ENCODE results near the gene TRPT1. TPM values are rescaled to one million over a fixed set of nuclear protein-coding genes. Genes with fewer than 3 reads are reported as not detected.
A peak's percentile ranks its signal among the peaks of the same experiment; 100 is the strongest.

The TRPT1 gene
- total RNA-seq, 1 experiment from 2014 or later: 65.0 TPM

DNA sequence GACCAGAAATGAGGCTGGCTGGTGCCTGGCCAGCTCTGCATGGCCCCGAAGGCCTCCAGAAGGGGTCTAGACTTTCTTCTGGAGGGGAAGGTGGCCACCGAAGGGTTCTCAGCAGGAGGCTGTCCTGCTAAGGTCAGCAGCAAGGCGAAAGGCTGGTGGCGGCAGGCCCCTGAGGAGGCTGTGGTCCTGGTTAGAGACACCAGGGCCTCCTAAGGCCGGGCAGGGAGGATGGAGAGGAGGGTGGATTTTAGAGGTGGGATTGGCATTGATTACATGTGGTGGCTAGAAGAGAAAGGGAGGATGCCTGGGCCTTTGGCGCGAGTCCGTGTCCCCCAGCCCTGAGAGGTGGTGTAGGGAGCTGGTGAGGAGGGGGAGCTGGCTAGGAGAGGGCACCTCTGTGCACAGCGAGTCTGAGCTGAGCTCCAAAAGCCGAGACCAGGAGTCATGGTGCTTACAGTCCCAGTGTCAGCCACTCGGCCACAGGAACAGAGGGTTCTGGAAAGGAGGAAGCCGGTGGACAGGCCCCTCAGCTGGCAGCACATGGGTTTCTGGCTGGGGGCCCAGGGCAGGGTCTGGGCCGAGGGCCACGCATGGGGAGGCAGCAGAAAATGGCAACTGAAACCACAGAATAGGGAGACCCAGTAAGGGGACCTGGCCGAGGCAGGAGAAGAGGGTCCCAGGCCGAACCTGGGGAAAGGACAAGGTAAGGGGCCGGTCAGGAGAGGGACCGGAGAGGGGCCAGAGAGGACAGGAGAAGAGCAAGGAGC lies 17.0 kb downstream of the TRPT1 start:
- no peak for DNase-seq (ENCODE audit: low read depth)

DNA sequence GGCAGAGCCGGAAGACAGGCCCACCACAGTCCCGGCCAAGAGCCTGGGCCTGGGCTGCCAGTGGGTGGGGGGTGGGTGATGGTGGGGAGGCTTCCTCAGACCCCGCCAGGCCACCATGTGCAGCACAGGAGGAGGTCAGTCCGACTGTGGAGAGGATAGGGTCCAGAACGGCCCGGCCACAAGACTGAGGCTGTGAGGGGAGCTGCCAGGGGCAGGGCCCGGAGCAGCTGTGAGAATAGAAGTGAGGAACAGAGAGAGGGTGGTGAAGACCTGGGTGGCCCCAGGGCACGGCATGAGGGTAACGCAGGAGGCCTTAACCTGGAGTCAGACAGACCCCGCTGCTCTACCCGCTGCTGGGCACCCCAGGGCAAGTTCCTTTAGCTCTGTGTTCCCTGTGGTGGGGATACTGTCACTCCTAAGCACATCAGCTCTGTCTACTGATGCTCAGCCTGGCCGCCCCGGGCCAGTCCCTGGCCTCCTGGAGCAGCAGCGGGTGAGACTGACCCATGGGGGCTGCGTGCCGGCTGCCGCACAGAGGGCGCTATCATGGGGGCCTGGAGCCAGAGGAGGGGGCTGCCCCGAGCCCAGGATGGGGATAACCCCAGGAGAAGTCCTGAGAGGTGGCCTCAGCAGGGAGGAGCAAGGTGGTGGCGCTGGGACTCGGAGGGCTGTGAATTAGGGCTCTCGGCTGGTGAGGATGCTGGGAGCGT lies 17.7 kb downstream of the TRPT1 start:
- DNase-seq (ENCODE audit: low read depth): no peak

DNA sequence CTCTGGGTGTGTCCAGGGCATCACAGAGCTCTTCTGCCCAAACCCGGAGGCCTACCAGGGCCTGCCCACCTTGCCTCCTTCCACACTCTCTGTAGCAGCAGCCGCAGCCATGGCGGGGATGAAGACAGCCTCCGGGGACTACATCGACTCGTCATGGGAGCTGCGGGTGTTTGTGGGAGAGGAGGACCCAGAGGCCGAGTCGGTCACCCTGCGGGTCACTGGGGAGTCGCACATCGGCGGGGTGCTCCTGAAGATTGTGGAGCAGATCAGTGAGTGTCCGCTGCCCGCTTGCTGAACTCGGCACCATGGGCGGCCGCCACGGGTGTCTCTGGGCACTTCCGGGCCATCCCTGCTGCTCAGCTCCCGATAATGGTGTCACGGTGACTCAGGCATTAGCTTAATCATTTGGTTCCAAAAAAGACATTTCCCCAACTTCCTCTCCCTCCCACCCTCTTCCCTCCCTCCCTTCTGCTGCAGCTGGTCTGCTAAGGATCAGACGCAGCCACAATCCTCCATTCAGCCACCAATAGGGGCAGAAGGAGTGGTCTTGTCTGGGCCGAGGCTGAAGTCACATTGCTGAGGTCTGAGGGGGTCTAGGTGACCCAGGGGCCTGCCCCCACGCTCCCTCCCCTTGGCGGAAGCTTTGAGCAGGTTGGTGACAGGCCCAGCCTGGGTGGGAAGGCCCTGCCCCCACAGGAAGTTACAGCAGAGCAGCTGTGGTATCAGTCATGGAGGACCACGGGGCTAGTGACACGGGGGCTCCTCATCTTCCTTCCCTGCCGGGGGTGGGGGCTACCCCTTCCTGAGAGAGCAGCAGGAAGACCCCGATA lies 18.5 kb downstream of the TRPT1 start:
- DNase-seq (ENCODE audit: low read depth): peak; percentile 92

DNA sequence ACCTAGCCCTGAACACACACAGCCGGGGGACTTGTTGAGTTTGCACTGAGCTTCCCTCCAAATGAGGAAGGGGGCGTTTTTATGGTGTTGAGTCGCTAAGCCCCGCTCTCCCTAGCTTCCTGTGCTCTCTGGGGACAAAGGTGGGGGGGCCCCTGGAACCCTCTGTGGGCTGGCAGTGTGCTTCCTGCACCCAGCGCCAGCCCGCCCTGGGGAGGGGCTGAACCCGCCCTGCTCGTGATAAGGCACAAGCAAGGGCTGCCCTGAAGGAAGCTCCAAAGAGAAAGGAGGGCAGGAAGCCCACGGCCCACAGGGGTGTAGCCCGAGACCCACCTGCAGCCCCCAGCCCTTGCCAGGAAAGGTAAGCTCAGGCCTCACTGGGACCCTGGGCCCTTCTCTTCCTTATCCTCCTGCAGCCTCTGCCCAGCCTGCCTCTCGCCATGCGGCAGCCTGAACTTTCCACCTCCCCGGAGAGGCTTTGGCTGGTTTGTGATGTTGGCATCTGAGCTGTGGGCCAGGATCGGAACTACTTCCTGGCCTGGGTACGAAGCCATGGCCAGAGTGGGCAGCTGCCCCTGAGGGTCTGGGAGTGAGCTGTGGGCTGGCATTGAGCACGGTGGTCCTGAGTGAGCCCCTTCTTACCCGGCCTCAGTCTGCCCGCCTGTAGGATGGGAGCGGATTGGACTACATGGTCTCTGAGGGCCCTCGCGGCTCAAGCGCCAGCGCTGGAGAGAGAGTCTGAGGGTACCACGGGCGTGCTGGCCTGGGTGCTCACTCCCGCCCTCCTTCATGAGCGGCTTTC lies 19.3 kb downstream of the TRPT1 start, which contains the start of gene FERMT3:
Gene FERMT3 (plus strand): TSS at position 265 of the 799 bp plus-strand sequence. CDS start 644 bp downstream, outside the sequence.
- DNase-seq (ENCODE audit: low read depth): no peak

DNA sequence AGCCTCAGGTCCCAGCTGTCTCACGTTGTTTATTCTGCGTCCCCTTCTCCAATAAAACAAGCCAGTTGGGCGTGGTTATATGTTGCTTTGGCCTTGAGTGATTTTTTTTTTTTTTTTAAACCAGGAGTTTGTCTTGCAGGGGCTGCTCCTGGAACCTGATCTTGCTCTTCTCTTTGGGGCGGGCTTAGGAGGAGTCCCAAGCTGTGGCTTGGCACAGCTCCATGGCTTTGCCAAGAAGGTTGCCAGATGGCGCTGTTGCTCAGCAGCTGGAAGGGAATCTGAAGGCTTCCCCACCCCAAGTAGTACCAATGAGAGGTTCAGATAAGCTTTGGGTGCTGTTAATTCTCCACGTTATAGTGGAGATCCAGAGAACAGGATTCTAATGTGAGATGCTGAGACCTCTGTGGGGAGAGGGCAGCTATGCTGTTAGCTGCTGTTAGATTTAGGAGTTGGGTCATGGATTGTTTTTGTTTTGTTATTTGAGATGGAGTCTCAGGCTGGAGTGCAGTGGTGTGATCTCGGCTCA lies 21.5 kb downstream of the TRPT1 start:
- peak; percentile 97 for DNase-seq (ENCODE audit: low read depth)

DNA sequence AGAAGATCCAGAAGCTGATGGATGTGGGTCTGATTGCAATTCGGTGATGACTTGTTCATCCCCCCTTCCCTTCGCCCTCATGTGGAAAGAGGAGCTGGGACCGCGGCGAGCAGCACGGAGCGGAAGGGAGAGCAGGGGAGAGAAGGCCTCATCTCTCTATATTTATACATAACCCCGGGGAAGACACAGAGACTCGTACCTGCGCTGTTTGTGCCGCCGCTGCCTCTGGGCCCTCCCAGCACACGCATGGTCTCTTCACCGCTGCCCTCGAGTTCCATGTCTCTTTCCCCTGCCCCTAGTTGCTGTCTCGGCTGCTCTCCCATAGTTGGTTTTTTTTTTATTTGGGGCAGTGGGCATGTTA lies 21.9 kb downstream of the TRPT1 start:
- DNase-seq (ENCODE audit: low read depth): no peak

DNA sequence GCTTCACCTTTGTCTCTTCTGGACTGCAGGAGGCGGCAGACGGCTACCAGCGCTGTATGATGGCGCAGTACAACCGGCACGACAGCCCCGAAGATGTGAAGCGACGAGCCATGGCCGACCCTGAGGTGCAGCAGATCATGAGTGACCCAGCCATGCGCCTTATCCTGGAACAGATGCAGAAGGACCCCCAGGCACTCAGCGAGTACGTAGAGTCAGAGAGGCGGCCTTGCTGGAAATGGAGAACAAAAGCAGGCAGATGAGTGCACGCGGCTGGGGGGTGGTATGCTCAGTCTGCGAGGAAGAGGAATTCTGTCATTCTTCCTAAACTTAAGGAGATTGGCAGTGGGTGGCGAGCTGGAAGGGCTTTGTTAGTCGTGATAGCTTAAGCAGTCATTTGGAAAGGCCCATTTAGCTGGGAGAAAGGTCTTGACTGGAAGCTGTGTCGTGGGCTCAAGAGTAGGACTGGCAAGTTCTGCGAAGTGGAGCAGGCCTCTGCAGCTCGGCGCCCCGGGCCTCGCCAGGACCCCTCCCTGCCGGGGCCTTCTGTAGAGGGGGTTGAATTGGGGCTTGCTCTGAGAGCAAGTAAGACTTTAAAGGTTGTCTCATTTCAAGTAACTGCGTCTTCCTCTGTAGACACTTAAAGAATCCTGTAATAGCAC lies 22.4 kb downstream of the TRPT1 start:
- DNase-seq (ENCODE audit: low read depth): no peak

DNA sequence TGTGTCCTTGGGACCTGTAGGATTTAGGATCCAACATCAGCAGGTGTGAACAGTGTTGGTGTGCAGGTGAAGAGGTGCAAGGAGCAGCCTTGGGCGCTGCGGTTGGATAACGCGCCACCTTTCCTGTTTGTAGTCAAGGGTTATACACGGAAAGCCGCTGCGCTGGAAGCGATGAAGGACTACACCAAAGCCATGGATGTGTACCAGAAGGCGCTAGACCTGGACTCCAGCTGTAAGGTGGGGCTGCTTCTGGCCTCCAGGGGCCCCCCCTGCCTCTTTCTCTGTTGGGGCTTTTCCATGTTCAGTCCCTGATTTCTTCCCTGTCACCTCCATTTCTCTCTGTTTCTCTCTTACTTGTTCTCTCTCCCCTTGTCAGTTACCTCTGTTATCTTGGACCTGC lies 23.0 kb downstream of the TRPT1 start:
- DNase-seq (ENCODE audit: low read depth): no peak

DNA sequence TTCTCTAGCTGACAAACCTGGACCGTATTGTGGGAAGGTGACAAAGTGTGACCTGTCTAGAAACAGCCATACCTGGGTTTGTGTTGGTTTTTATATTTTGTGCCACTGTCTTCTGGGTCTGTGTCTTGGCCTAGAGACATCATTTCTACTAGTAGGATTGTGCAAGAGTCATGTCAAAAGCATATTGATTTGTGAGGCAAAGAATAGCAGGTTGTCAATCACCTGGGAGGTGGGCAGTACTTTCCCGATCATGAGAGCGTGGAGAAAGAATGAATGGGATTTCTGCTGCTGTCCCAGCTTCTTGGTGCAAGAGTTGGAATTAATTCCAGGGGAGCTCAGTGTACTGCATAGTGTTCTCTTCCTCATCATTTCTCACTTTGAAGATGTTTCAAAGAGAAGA lies 24.4 kb downstream of the TRPT1 start:
- no peak for DNase-seq (ENCODE audit: low read depth)

DNA sequence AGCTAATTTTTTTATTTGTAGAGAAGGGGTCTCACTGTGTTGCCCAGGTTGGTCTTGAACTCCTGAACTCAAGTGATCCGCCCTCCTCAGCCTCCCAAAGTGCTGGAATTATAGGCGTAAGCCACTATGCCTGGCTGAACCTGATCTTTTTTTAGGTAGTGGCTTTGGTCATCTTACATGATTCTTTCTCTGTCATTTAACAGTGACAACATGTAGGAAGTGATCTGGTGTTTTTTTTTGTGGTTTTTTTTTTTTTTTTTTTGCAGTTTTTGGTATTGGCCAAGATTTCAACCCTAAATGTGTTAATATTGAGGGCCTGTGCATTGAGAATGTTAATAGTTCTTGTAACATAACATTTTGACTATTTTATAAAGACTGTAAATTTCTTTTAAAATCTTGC lies 27.5 kb downstream of the TRPT1 start:
- DNase-seq (ENCODE audit: low read depth): no peak

DNA sequence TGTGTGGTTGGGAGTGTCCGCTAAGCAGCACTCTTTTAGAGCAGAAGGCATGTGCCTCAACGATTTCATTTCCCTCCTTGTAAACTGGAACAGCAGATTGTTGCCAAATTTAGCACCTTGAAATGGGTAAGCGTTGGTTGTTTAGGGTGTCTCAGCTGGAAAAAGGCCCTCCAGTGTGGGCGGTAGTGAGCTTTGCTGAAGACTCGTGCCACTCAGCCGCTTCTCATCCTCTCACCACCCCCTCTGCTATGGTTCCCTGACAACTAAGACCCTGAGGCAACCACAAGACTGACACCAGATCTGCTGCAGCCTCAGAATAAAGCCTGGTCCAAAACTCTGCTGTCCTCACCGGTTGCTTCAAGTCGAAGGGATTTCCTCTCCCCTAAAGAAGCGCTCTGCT lies 29.4 kb downstream of the TRPT1 start:
- no peak for DNase-seq (ENCODE audit: low read depth)

DNA sequence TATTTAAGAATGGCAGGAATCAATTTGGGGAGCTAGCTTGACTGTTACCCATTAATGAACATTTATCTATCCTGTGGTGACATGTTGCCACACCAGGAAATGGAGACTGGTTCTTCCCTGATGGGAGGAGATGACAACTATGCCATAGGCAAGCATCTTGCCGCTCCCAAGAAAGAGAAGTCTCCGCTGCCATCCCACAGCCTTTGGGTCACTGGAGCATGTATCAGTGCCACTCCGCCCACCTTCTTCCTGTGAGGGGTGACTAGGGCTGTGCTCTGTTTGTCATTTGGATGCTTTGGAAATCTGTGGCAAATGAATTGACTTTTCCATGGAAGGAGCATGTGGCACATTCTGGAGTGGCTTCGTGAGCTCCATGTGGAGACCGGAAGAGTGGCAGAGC lies 33.6 kb downstream of the TRPT1 start:
- no peak for DNase-seq (ENCODE audit: low read depth)

DNA sequence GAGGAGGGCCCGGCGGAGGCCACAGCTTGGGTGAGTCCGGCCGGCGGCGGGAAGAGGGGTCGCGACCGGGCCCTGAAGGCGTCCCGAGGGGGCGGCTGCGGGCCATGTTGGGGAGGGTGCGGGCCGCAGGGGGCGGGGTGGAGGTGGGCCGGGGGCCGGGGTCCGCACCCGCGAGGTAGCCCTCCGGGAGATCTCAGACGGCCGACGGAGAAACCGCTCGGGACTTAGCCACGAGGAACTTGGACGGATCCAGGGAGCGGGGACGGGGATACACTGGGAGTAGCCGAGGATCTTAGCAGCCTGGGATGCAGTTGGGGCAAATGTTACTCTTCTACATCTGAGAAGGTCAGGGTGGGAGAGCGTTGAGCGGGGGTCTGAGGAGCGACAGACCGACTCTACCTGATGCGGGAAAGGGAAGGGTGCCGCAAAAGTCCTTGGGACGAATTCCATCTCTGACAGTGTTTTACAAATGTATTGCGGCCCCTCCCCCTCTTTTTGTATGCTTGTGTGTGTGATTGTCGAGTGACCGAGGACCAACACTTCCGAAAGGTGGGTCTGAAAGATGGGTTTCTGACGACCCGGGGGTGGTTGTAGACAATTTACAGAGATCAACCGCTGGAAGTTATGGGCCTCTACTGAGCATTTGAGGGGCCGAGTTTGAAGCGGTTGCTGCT lies 39.4 kb downstream of the TRPT1 start:
- DNase-seq (ENCODE audit: low read depth): no peak

DNA sequence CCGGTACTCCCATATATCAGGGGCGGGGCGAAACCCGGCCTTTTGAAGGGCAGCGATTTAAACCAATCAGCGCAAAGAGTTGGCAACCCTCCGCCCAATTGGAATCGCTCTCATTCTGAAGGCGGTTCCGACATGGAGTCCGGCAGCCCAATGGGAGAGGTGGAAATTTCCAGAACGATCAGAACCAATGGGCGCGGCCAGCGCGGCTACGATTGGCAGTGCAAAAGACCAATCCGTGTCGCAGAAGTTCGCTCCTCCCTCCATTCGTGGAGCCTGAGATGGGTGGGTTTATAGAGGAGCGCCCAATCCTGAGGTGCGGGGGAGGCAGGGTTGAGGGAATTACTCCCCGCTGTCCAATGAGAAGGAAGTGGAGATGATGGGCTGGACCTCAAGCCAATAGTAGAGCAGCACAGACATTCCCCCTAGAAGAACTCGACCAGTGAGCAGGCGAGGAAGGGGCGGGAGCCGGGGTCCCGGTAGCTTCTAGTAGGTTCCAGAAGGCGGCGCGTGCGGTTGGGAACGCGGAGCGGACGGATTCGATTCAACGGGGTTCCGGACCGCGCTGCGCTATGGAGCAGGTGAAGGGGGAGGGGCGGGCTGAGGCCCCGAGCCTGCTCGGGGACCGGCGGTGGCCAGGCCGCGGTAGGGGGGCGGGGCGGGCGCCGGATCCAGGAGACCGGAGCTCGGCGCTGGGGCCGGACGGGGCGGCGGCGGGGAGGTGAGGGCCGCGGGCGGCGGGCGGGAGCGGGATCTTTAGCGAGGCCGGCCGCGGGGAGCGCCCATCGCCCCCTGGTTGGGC lies 40.1 kb downstream of the TRPT1 start, which contains the start of gene STIP1:
Gene STIP1 (plus strand): TSS at position 479 of the 799 bp plus-strand sequence. CDS start 91 bp downstream, at position 570.
- peak; percentile 100 for DNase-seq (ENCODE audit: low read depth)

DNA sequence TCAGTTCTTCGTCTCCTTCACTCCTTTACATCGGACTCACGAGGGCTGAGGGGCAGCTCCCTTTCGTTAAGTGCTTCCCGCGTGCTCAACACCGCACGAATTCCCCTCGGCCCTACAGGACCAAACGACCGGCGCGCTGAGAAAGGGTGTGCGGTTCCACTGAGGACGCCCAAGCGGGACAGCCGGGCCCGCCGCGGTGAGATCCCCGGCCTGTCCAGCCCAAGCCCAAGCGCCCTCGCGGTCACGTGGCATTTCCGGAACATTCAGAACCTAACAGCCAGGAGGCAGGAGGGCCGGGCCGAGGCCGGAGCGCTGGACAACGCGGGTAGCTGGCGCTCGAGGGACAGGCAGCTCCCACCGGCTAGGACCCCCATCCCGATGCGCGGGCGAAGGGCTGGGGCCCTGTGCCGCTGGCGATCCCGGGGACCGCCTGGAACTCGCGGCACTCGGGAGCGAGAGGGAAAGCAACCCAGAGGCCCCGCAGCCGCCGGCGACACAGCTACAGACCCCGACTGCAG lies 40.8 kb downstream of the TRPT1 start:
- DNase-seq (ENCODE audit: low read depth): peak; percentile 83

DNA sequence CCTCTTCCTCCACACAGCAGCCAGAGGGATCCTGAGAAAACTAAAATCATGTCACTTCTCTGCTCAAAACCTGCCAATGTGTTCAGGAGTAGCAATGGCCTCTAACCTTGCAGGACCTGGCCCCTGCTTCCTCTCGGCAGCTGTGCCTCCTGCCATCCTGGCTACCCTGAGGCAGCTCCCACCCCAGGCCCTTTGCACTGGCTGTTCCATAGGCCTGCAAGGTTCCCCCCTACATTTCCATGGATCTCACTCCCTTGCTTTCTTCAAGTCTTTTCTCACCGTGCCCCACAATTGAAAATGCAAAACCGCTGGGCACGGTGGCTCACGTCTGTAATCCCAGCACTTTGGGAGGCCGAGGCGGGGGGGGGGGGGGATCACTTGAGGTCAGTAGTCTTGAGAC lies 42.1 kb downstream of the TRPT1 start:
- DNase-seq (ENCODE audit: low read depth): no peak

DNA sequence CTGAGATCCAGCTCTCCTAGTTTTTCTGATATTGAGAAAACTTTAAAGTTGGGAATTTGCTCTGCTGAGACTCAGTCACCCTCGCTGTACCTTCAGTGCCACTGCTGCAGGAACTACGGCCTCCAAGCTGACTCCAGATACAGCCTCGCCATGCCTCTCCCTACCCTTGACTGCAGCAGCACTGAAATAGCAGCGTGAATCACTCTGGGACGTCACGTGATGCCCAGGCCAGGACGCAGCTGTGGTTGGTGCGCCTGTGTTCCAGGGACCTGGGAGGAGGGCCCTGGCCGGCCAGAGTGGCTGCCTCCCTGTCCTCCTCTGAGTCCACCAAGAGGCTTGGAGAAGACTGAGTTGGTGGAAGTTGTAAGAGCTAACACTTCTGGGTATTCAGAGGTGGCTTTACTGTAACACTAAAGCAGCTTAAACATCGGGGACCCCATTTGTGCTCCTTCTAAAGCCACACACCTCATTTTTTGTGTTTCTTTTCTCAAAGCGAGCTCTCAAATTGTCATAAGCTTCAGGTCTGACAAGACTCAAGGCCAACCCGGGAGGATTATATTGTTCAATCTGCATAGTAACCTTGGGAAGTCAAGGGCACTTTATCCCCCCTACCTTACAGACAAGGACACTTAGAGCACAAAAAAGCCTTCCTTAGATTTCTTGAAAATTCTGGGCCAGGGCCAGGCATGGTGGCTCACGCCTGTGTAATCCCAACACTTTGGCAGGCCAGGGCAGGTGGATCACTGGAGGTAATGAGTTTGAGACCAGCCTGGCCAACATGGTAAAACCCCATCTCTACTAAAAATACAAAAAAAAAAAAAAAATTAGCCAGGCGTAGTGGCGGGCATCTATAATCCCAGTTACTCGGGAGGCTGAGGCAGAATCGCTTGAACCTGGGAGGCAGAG lies 44.2 kb downstream of the TRPT1 start:
- peak; percentile 94 for DNase-seq (ENCODE audit: low read depth)

DNA sequence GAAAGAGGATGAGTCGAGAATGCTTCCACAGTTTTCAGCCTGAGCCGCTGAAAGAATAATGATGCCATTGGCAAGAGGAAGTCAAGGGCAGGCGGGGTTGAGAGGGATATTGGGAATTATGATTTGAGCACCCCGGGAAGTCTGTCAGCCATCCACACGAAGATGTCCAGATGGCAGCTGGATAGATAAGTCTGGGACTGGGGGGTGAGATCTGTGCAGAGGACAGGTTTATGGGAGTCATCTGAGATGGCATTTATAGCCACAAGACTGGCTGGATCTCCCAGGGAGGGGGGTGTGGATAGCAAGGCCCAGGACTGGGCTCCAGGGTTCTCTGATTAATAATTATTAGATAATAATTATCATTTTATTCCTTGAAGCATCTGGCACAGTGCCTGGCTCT lies 45.1 kb downstream of the TRPT1 start:
- DNase-seq (ENCODE audit: low read depth): peak; percentile 34

Data from LHCN-M2 (cell line).